Panc1 (cell line): Measurements from ENCODE around the gene AGER.

ENCODE experiments used
- POLR2AphosphoS5 ChIP-seq: IDR thresholded peaks from 2 replicates; pipeline ENCODE4 v1.6.1; 2012; ENCODE audit warnings: mild to moderate bottlenecking, low read depth, low read length, moderate library complexity
- SIN3A ChIP-seq: IDR thresholded peaks from 2 replicates; pipeline ENCODE4 v1.6.1; 2012; ENCODE audit warnings: low read depth, mild to moderate bottlenecking, low read length, moderate library complexity, borderline replicate concordance; ENCODE audit not compliant: insufficient read depth
- TF ChIP-seq, protein P1 (sequence below): fragments of 450-650 bp; IDR thresholded peaks from 2 replicates; pipeline ENCODE4 v1.5.1; 2017; ENCODE audit warnings: mild to moderate bottlenecking

DNA sequence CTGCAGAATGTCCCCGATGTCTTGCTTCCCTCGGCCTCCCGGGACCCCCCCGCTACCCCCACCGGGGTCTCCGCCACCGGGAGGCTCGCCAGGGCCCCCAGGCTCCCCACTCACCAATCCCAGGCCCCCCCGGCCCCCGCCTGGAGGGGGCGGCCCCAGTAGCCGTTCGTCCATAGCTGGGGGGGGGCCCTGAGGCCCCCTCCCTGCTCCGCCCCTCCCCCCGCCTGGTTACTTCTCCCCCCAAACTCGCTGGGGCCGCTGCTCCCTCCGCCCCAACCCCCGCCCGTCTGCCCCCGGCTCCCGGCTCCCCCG lies 5.6 kb upstream of the AGER start:
- TF ChIP-seq POLR2AphosphoS5: no peak
- TF ChIP-seq, protein P1, sequence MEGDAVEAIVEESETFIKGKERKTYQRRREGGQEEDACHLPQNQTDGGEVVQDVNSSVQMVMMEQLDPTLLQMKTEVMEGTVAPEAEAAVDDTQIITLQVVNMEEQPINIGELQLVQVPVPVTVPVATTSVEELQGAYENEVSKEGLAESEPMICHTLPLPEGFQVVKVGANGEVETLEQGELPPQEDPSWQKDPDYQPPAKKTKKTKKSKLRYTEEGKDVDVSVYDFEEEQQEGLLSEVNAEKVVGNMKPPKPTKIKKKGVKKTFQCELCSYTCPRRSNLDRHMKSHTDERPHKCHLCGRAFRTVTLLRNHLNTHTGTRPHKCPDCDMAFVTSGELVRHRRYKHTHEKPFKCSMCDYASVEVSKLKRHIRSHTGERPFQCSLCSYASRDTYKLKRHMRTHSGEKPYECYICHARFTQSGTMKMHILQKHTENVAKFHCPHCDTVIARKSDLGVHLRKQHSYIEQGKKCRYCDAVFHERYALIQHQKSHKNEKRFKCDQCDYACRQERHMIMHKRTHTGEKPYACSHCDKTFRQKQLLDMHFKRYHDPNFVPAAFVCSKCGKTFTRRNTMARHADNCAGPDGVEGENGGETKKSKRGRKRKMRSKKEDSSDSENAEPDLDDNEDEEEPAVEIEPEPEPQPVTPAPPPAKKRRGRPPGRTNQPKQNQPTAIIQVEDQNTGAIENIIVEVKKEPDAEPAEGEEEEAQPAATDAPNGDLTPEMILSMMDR: no peak
- no peak for TF ChIP-seq SIN3A
